Peyer's patch (tissue), 4 donors: ENCODE results near the gene CLTRN.

Experiments
- POLR2A ChIP-seq, 2 donors: fragments of 450-650 bp; IDR thresholded peaks; one replicate each; pipeline ENCODE4 v1.5.1; 2017; ENCODE audit warnings: antibody characterized with exemption in 2 of 2, mild to moderate bottlenecking in 2 of 2, moderate library complexity in 2 of 2
- TF ChIP-seq, protein P1 (sequence below), 6 experiments: fragments of 450-650 bp in 4 of 6; fragments of 200-600 bp in 2 of 6; sonication (generic) in 1 of 6; IDR thresholded peaks; one replicate each; pipeline ENCODE4 v1.5.1; 2017 to 2019; ENCODE audit warnings: antibody characterized with exemption in 6 of 6, mild to moderate bottlenecking in 3 of 6, moderate library complexity in 1 of 6

DNA sequence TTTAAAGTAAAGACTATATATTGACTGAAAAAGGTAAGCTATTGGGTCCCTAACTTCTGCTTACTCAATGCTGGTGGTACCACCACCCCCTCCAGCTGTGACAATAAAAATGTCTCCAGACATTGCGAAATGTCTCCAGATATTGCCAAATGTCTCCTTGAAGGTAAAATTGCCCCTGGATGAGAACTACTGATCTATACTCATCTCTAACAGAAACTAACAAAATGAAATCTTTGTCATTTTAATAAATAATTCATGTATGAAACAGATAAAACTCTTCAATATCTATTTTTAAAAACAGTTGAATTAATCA lies 20.1 kb downstream of the CLTRN start:
- TF ChIP-seq, protein P1, sequence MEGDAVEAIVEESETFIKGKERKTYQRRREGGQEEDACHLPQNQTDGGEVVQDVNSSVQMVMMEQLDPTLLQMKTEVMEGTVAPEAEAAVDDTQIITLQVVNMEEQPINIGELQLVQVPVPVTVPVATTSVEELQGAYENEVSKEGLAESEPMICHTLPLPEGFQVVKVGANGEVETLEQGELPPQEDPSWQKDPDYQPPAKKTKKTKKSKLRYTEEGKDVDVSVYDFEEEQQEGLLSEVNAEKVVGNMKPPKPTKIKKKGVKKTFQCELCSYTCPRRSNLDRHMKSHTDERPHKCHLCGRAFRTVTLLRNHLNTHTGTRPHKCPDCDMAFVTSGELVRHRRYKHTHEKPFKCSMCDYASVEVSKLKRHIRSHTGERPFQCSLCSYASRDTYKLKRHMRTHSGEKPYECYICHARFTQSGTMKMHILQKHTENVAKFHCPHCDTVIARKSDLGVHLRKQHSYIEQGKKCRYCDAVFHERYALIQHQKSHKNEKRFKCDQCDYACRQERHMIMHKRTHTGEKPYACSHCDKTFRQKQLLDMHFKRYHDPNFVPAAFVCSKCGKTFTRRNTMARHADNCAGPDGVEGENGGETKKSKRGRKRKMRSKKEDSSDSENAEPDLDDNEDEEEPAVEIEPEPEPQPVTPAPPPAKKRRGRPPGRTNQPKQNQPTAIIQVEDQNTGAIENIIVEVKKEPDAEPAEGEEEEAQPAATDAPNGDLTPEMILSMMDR (IDR thresholded peaks at IDR 0.05), result no peak
- TF ChIP-seq POLR2A (IDR thresholded peaks at IDR 0.05), result no peak
